HepG2 (cell line): ENCODE measurements around the gene PDCD10.

ENCODE experiments used
- CTCF ChIP-seq: sonication (generic); formaldehyde crosslinking; IDR thresholded peaks from 2 replicates; pipeline ENCODE4 v1.5.0; 2020; ENCODE audit warnings: mild to moderate bottlenecking, missing genetic modification reagents, moderate library complexity
- FOXJ3 ChIP-seq: sonication (generic); formaldehyde crosslinking; IDR thresholded peaks from 2 replicates; pipeline ENCODE4 v1.4.0; 2020; ENCODE audit warnings: missing genetic modification reagents, mild to moderate bottlenecking, borderline replicate concordance
- HNRNPK ChIP-seq: fragments of 200-400 bp; formaldehyde crosslinking; IDR thresholded peaks from 2 replicates; pipeline ENCODE4 v1.6.1; 2018; ENCODE audit warnings: low read length, low read depth, moderate library complexity, mild to moderate bottlenecking; ENCODE audit not compliant: poor library complexity, severe bottlenecking
- ZNF776 ChIP-seq: sonication (generic); formaldehyde crosslinking; IDR thresholded peaks from 2 replicates; pipeline ENCODE4 v1.4.0; 2020; ENCODE audit warnings: mild to moderate bottlenecking, missing genetic modification reagents
- ZNF781 ChIP-seq: sonication (generic); formaldehyde crosslinking; IDR thresholded peaks from 2 replicates; pipeline ENCODE4 v1.5.1; 2020; ENCODE audit warnings: borderline replicate concordance, mild to moderate bottlenecking, missing genetic modification reagents; ENCODE audit errors: not compliant biosample characterization
- TF ChIP-seq, protein P1 (sequence below): sonication (generic); formaldehyde crosslinking; IDR thresholded peaks from 2 replicates; pipeline ENCODE4 v1.4.0; 2020; ENCODE audit warnings: mild to moderate bottlenecking, missing genetic modification reagents

- TF ChIP-seq ZNF776 (CRISPR knock-in tag) (no peak), CTCF (CRISPR knock-in tag) (no peak), ZNF781 (CRISPR knock-in tag) (no peak), HNRNPK (no peak), FOXJ3 (CRISPR knock-in tag) (no peak)
- TF ChIP-seq, protein P1, sequence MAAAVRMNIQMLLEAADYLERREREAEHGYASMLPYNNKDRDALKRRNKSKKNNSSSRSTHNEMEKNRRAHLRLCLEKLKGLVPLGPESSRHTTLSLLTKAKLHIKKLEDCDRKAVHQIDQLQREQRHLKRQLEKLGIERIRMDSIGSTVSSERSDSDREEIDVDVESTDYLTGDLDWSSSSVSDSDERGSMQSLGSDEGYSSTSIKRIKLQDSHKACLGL (CRISPR knock-in tag), result no peak
Measured at GRCh38 chr3:167750272-167750971, 15.7 kb upstream of the PDCD10 start.
